IPS-18c (cell line): ENCODE measurements around the gene PPP2R2B.

Source experiments
- H3K4me3 ChIP-seq: 2 replicates; pipeline ENCODE4 v1.7.0; 2013; ENCODE audit warnings: low read depth, mild to moderate bottlenecking, low read length, moderate library complexity; ENCODE audit not compliant: insufficient read depth
- H3K9me3 ChIP-seq: one replicate; pipeline ENCODE4 v1.6.1; 2013; ENCODE audit warnings: mild to moderate bottlenecking, low read length, moderate library complexity; ENCODE audit not compliant: control insufficient read depth, insufficient read depth

The PPP2R2B gene

GRCh38 chr5:146671561-146672295 lies 206.8 kb downstream of the PPP2R2B start:
- H3K4me3 ChIP-seq = no peak overlapping the region
- no peaks in the 10 kb centered on the region for H3K9me3 ChIP-seq

DNA sequence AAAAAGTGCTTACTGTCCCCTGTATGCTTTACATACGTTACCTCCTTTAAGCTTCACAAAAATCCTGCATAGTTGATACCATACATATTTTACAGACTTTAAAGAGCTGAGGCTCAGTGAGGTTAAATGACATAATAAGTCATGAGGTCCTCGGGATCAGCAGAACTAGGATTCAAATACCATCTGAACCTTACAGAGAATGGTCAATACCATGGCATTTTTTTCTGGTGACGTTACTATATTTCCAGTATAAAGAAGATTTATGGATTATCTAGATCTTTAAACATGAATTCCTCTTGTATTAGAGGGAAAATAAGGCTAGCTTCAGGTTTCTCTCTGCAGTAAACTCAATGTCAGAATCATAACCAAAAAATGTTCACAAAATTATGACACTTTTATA lies 208.9 kb downstream of the PPP2R2B start:
- H3K9me3 ChIP-seq = no peaks in the 10 kb centered on the region
- no peak overlapping the region for H3K4me3 ChIP-seq

GRCh38 chr5:146667633-146668272 lies 210.8 kb downstream of the PPP2R2B start:
- no peak overlapping the region for H3K4me3 ChIP-seq
- H3K9me3 ChIP-seq = no peaks in the 10 kb centered on the region

DNA sequence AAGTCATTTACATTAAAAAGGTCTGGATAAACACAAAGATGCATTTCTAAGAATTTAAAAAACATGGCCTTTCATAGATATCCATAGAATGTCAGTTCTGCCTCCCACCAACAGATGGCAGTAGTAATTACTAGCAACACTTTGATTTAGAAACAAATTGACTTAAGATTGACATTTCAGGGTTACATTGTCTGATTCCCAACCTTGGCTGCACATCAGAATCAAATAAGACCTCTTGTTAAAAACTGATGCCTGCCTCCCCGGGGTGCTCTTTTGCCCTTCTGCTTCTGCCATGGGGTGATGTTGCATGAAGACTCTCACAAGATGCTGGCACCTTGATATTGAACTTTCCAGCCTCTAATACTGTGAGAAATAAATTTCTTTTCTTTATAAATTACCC lies 216.3 kb downstream of the PPP2R2B start:
- H3K4me3 ChIP-seq = no peak overlapping the region
- no peaks in the 10 kb centered on the region for H3K9me3 ChIP-seq

- Histone ChIP-seq H3K9me3 (no peaks in the 10 kb centered on the region), H3K4me3 (no peak overlapping the region)
Observed at GRCh38 chr5:146660376-146660960, 218.1 kb downstream of the PPP2R2B start.

GRCh38 chr5:146659961-146660360 lies 218.6 kb downstream of the PPP2R2B start:
- H3K4me3 ChIP-seq = no peak overlapping the region
- no peaks in the 10 kb centered on the region for H3K9me3 ChIP-seq

DNA sequence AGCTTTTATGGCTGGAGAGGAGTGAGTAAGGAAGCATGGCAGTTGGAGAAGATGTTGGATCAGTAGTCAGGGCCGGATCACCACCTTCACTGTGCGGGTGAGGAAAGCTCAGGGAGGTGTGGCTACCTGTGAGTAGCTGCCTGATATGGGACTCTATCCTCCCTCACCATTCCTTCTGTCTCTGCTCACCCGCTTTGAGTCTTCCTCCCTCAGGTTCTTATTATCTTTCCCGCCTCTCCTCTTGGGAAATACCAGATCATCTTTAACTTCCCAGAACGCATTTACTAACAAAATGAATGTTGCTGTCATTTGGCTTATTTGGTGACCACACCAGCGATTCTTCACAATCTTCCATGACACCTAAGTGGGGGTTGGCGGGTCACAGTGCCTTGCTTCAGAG lies 221.9 kb downstream of the PPP2R2B start:
- H3K4me3 ChIP-seq = no peak overlapping the region
- H3K9me3 ChIP-seq = no peaks in the 10 kb centered on the region

GRCh38 chr5:146653560-146653959 lies 225.0 kb downstream of the PPP2R2B start:
- Histone ChIP-seq H3K4me3 (no peak overlapping the region), H3K9me3 (no peaks in the 10 kb centered on the region)

DNA sequence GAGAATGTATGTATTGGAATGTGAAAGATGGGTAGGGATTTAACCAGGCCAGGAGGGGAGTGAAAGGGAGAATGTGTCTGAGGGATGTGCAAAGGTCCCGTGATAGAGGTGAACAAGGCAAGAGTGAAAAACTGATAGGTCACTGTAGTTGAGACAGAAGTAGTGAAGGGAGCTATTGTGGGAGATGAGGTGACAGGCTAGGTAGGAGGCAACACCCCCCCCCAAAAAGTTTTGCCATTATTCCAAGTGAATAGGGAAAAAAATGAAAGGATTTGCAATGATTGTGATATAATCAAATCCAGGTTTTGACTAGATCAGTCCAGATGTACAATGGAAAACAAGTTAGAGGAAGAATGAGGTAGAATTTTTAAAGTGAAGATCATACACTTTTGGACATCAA lies 226.0 kb downstream of the PPP2R2B start:
- Histone ChIP-seq H3K4me3 (no peak overlapping the region), H3K9me3 (no peaks in the 10 kb centered on the region)

GRCh38 chr5:146647656-146648199 lies 230.8 kb downstream of the PPP2R2B start:
- H3K4me3 ChIP-seq = no peak overlapping the region
- no peaks in the 10 kb centered on the region for H3K9me3 ChIP-seq

DNA sequence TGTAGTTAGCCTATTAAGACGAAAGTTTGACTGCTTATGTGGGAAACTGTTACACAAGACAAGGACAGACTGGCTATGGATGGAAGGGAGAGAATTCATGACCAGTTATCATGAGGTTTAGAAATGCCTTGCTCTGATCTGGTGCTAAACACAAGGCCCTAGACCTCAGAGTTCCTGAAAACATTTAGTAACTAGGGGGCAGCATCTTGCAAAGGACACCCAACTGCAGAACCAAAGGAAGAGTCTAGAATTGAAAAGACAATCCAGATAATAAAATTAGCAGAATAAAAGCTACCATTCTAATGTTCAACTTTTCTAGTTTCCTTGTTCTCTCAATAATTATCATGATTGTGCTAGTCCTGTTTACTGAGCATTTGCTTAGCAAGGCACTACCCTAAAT lies 232.1 kb downstream of the PPP2R2B start:
- Histone ChIP-seq H3K4me3 (no peak overlapping the region), H3K9me3 (no peaks in the 10 kb centered on the region)

- H3K4me3 ChIP-seq = no peak overlapping the region
- no peaks in the 10 kb centered on the region for H3K9me3 ChIP-seq
Observed at GRCh38 chr5:146645342-146645741, 233.2 kb downstream of the PPP2R2B start.

DNA sequence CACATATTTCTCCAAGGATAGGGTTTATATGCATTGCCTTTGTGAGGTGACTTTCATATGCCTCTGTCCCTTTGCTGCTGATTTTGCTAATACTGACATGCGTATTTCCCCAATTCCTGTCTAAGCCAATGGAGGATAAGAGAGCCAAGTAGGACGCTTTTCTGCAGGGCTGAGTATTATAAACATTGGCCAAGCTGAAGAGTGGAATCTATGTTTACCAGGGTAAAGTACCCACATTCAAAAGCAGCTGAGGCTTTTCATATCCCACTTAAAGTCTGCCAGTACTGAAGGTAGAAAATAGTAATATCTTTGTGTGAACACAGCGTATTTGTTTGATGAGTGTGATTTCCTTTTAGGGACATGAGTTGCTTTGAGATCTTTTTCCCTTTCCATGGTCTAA lies 233.7 kb downstream of the PPP2R2B start:
- no peaks in the 10 kb centered on the region for H3K9me3 ChIP-seq
- H3K4me3 ChIP-seq = no peak overlapping the region

DNA sequence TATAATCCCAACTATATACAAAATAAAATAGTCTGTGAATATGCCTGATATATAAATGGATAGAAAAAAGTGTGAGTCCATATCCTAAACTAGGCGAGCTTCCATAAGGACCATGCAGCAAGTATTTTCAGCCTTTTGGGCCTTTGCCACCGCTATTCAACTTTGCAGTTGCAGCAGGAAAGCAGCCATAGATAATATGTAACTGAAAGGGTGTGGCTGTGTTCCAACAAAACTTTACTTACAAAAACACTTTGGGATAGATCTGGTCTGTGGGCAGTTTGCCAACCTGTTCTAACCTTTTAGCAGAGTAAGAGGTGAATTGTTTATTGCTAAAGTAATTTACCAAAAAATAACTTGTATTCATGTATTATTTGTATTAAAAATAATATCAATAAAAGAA lies 234.8 kb downstream of the PPP2R2B start:
- H3K9me3 ChIP-seq = no peaks in the 10 kb centered on the region
- no peak overlapping the region for H3K4me3 ChIP-seq

- H3K9me3 ChIP-seq = no peaks in the 10 kb centered on the region
Observed at GRCh38 chr5:146642410-146642809, 236.1 kb downstream of the PPP2R2B start.

DNA sequence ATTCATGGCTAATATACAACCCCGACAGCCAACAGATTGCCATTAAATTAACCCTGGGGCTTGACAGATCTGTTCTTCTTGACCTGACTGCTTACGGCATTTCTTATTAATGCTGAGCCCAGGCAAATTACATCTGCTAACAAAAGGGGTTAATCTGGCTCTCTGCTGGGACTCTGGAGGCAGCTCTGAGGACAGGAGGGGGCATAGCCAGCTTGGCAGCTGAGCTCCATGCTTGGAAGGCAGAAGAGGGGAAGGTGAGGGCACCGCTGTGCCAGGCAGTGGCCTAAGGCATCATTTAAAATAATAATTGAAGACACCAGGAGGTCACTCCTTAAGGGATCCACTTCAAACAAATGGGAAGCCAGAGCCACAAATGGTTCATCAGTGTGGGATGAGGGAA lies 236.6 kb downstream of the PPP2R2B start:
- Histone ChIP-seq H3K9me3 (no peaks in the 10 kb centered on the region), H3K4me3 (no peak overlapping the region)

More at GRCh38 chr5:146642410-146642809, 236.1 kb downstream of the PPP2R2B start:
- H3K4me3 ChIP-seq = no peak overlapping the region

GRCh38 chr5:146640285-146640896 lies 238.2 kb downstream of the PPP2R2B start:
- H3K9me3 ChIP-seq = no peaks in the 10 kb centered on the region
- H3K4me3 ChIP-seq = no peak overlapping the region

DNA sequence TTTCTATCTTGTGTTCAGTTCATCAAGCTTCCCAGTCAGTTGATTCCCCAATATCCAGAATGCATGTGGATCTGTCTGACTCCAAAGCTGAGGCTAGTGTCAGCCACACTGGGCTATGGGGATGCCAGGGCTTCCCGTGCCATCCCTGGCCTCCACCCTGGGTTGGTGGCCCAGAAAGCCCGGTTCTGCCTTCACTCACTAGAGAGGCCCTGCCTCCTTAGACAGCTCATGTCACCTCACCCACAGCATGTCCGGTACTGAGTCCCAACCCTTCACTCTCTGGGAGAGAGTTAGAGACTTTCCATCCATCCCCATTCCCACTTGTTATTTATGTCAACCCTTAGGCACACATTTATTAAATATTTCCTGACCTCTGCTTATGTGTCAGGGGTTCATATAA lies 243.1 kb downstream of the PPP2R2B start:
- Histone ChIP-seq H3K4me3 (no peak overlapping the region), H3K9me3 (no peaks in the 10 kb centered on the region)
